Subcutaneous abdominal adipose tissue (tissue), 5 donors: Measurements from ENCODE around the gene TENT4A.

ENCODE experiments used
- H3K27ac ChIP-seq: one replicate; pipeline ENCODE4 v1.7.0; 2013; ENCODE audit warnings: low read depth, mild to moderate bottlenecking, inconsistent platforms, low read length, moderate library complexity
- H3K27me3 ChIP-seq, 5 donors: one replicate each; pipeline ENCODE4 v1.7.0; 2013; ENCODE audit warnings: low read length in 5 of 5, inconsistent platforms in 1 of 5; ENCODE audit not compliant: control insufficient read depth in 5 of 5, insufficient read depth in 4 of 5
- H3K36me3 ChIP-seq, 5 donors: one replicate each; pipeline ENCODE4 v1.7.0; 2013; ENCODE audit warnings: low read length in 5 of 5; ENCODE audit not compliant: control insufficient read depth in 5 of 5, insufficient read depth in 5 of 5
- H3K4me1 ChIP-seq, 5 donors: one replicate each; pipeline ENCODE4 v1.7.0; 2013; ENCODE audit warnings: low read length in 5 of 5, mild to moderate bottlenecking in 3 of 5, moderate library complexity in 1 of 5; ENCODE audit not compliant: control insufficient read depth in 5 of 5, insufficient read depth in 5 of 5
- H3K4me3 ChIP-seq, 5 donors: one replicate each; pipeline ENCODE4 v1.7.0; 2013; ENCODE audit warnings: low read length in 5 of 5, low read depth in 1 of 5
- H3K9ac ChIP-seq, 5 donors: one replicate each; pipeline ENCODE4 v1.7.0; 2013; ENCODE audit warnings: low read length in 5 of 5, mild to moderate bottlenecking in 4 of 5, moderate library complexity in 3 of 5
- H3K9me3 ChIP-seq, 5 donors: one replicate each; pipeline ENCODE4 v1.7.0; 2013; ENCODE audit warnings: low read length in 5 of 5; ENCODE audit not compliant: control insufficient read depth in 5 of 5
- donor health status: healthy.
- donor health status: healthy.
- donor health status: healthy.
- donor health status: healthy.
- donor health status: healthy.

The TENT4A gene

GRCh38 chr5:6734781-6735180 lies 21.5 kb downstream of the TENT4A start:
- no peak overlapping the region for H3K9ac ChIP-seq
- peak overlapping the region; percentile 21 for H3K27ac ChIP-seq
- H3K4me1 ChIP-seq: peaks cover 5 to 60% (median 54%) of the 10 kb centered on the region in 5 donors
- H3K27me3 ChIP-seq: no peaks in the 10 kb centered on the region
- peaks cover 7 to 23% (median 19%) of the 10 kb centered on the region in 5 donors for H3K36me3 ChIP-seq
- no peaks in the 10 kb centered on the region for H3K9me3 ChIP-seq
- no peak overlapping the region for H3K4me3 ChIP-seq

DNA sequence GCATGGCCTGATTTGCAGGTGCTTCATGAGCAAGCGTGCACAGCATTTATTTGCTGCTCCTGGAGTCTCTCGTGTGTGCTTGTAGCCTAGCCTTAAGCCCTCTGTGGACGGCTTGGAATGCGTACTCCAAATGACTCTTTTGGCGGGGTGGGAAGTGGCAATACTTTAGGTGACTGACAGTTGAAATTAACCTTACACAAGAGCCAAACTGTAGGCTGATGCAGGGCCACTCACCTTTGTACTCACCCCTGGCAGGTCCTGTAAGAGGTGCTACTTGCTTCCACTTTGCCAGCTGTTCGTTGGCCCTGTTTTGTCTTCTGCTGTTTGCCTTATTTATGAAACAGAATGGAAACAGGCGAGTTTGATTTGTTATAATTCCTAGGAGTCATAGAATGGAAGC lies 22.9 kb downstream of the TENT4A start:
- peaks cover 5 to 49% (median 44%) of the 10 kb centered on the region in 5 donors for H3K4me1 ChIP-seq
- H3K9ac ChIP-seq: no peak overlapping the region
- no peaks in the 10 kb centered on the region for H3K27me3 ChIP-seq
- H3K4me3 ChIP-seq: no peak overlapping the region
- peaks cover 11 to 37% (median 32%) of the 10 kb centered on the region in 5 donors for H3K36me3 ChIP-seq
- no peaks in the 10 kb centered on the region for H3K9me3 ChIP-seq
- H3K27ac ChIP-seq: no peak overlapping the region

DNA sequence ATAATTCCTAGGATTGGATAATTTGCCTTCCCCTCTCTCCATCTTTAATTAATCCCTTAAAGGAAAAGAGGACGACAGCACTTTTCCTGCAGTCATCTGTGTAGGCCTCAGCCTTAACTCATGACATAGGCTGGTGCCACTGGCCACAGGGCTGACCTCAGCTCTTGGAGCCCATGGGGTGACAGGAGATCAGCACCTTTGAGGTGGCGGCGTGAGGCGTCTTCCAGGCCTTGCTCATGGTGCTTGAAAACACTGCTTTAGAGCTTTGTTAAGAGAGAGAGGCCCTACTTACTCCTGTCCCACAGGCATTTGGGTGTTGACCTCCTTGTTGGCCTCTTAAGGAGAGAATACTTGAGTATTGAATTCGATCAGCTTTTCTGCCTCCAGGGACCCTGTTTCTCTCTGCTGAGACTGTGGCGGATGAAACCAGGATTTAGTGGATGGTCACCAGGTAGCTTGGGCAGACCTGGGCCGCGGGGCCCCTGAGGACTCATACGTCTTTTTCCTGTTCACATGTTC lies 23.4 kb downstream of the TENT4A start:
- Histone ChIP-seq H3K27ac (no peak overlapping the region), H3K9ac (no peak overlapping the region), H3K36me3 (peaks cover 11 to 41% (median 37%) of the 10 kb centered on the region in 5 donors), H3K9me3 (no peaks in the 10 kb centered on the region), H3K27me3 (no peaks in the 10 kb centered on the region), H3K4me1 (peaks cover 5 to 44% (median 39%) of the 10 kb centered on the region in 5 donors), H3K4me3 (no peak overlapping the region)

DNA sequence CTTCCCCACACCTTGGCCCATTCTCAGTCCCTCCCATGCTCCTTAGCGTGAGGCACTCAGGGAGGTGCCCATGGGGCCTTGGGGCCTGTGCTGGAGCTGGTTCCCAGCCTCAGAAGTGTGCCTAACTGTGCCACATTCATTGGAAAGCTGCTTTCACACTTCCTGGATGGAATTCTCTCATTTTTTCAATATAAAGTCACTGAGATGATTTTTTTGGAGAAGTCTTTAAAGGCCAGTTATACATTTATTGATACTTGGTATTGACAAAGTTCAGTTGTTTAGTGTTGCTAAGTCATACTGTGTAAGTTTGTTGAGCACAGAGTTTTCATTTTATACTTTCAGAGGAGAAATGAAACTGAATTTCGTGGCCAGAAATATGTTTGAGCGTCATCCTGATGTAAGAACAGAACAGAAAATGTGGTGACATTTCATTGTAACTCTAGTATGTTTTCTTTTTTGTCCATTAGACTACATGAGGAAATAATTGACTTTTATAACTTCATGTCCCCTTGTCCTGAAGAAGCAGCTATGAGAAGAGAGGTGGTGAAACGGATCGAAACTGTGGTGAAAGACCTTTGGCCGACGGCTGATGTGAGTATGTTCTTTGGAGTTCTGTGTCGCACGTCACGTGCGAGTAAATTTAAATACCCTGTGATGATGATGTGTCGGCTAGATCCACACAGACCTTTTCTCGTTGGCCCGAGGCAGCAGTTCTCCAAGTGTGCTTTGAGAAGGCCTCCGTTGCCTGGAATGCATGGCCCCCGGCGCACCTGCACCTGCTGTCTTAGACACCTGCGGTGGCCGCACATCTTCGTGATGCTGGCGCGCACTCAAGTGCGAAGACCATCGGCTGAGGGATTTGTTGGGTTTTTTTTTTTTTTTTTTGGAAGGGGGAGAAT lies 24.1 kb downstream of the TENT4A start:
- H3K9ac ChIP-seq: no peak overlapping the region
- peaks cover 5 to 41% (median 35%) of the 10 kb centered on the region in 5 donors for H3K4me1 ChIP-seq
- H3K4me3 ChIP-seq: no peak overlapping the region
- H3K36me3 ChIP-seq: peaks cover 11 to 45% (median 40%) of the 10 kb centered on the region in 5 donors
- no peak overlapping the region for H3K27ac ChIP-seq
- H3K9me3 ChIP-seq: no peaks in the 10 kb centered on the region
- H3K27me3 ChIP-seq: no peaks in the 10 kb centered on the region

GRCh38 chr5:6739603-6740002 lies 26.4 kb downstream of the TENT4A start:
- Histone ChIP-seq H3K27me3 (no peaks in the 10 kb centered on the region), H3K4me1 (peaks cover 0 to 20% (median 14%) of the 10 kb centered on the region in 5 donors), H3K36me3 (peaks cover 16 to 65% (median 57%) of the 10 kb centered on the region in 5 donors), H3K9me3 (no peaks in the 10 kb centered on the region), H3K9ac (no peak overlapping the region), H3K4me3 (no peak overlapping the region), H3K27ac (no peak overlapping the region)

- Histone ChIP-seq H3K27me3 (no peaks in the 10 kb centered on the region), H3K9me3 (no peaks in the 10 kb centered on the region), H3K9ac (no peak overlapping the region), H3K4me3 (no peak overlapping the region), H3K4me1 (peaks cover 3 to 19% (median 15%) of the 10 kb centered on the region in 5 donors), H3K36me3 (peaks cover 16 to 70% (median 57%) of the 10 kb centered on the region in 5 donors), H3K27ac (no peak overlapping the region)
These were observed 27.4 kb downstream of the TENT4A start for GRCh38 chr5:6740586-6741150.

DNA sequence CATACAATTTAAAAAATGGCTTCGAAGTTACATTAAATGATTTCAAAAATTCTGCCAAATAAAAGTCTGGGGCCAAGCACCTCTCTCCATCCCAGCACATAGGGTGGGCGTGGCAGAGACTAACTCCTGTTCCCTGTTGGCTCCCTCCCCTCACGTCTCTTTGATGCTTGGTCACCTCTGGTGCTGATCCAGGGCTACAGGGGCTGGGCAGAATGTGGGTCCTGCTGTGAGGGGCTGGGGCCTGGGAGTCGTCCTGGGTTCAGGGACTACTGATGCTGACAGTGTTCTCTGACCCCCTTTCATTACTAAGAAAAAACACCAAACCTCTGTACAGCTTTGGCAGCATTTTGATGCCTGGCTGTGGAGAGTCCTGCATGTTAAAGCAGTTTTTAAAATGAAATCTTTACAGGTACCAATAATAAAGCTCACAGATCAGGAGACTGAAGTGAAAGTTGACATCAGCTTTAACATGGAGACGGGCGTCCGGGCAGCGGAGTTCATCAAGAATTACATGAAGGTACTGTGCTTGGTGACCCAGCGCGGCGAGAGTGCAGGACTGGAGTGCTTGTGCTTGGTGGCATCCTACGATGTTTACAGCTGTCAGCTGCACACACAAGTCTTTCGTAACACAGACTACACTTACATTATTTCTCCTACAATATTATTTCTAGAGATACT lies 29.0 kb downstream of the TENT4A start:
- Histone ChIP-seq H3K4me3 (no peak overlapping the region), H3K27ac (no peak overlapping the region), H3K27me3 (no peaks in the 10 kb centered on the region), H3K4me1 (peaks cover 3 to 13% (median 11%) of the 10 kb centered on the region in 5 donors), H3K9me3 (no peaks in the 10 kb centered on the region), H3K9ac (no peak overlapping the region), H3K36me3 (peaks cover 21 to 79% (median 59%) of the 10 kb centered on the region in 5 donors)

DNA sequence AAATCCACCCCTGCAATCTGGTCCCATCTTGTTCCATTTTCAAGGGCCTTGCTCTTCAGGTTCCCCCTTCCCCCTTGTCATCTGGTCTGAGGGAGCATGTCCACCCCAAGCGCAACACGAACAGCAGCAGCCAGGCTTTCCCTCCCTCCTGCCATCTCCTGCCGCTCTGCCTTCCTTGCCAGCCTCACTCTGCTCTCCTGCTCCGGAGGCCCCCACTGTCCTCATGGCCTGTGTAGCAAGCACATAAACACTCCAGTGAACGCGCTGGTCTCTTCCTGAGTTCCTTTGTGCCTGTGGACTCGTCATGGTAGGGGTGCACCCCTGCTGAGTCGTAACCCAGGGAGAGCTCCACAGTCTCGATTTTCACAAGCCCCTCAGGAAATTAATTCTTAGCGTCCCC lies 29.9 kb downstream of the TENT4A start:
- Histone ChIP-seq H3K4me3 (no peak overlapping the region), H3K27me3 (no peaks in the 10 kb centered on the region), H3K4me1 (peaks cover 3 to 13% (median 11%) of the 10 kb centered on the region in 5 donors), H3K36me3 (peaks cover 21 to 78% (median 62%) of the 10 kb centered on the region in 5 donors), H3K9ac (no peak overlapping the region), H3K27ac (no peak overlapping the region), H3K9me3 (no peaks in the 10 kb centered on the region)

- H3K9me3 ChIP-seq: no peaks in the 10 kb centered on the region
- no peaks in the 10 kb centered on the region for H3K27me3 ChIP-seq
- peak overlapping the region in 2 of 5 donors; percentile 27 to 28 for H3K9ac ChIP-seq
- peaks cover 16 to 77% (median 62%) of the 10 kb centered on the region in 5 donors for H3K36me3 ChIP-seq
- H3K27ac ChIP-seq: peak overlapping the region; percentile 28
- peaks cover 3 to 13% (median 11%) of the 10 kb centered on the region in 5 donors for H3K4me1 ChIP-seq
- no peak overlapping the region for H3K4me3 ChIP-seq
These were observed 31.8 kb downstream of the TENT4A start for GRCh38 chr5:6744841-6745705.
